H54 (cell line): ENCODE results near the gene S100A14.

Experiments used
- DNase-seq: peaks from one replicate; pipeline ENCODE4 v3.0.0; 2011; ENCODE audit warnings: low spot score, mixed read lengths; ENCODE audit not compliant: insufficient read length
- FAIRE-seq: peaks from 3 replicates; lab custom pipeline; 2011; peaks lifted over from hg19 to GRCh38; lab: Jason Lieb, UNC
- POLR2A ChIP-seq: IDR thresholded peaks from 2 replicates; pipeline ENCODE4 v1.6.1; 2011; ENCODE audit warnings: low read depth, mild to moderate bottlenecking, low read length

The S100A14 gene

GRCh38 chr1:153616144-153616916 is at the start of gene S100A14:
Gene S100A14 (minus strand): TSS chr1:153616325. CDS start chr1:153615858, 467 bp downstream.
- TF ChIP-seq POLR2A = no peak
- no peak for FAIRE-seq
- no peak for DNase-seq

GRCh38 chr1:153663211-153663610 is 47.1 kb upstream of the S100A14 start:
- TF ChIP-seq POLR2A = no peak
- no peak for FAIRE-seq
- no peak for DNase-seq

GRCh38 chr1:153662269-153662668 is 46.1 kb upstream of the S100A14 start:
- FAIRE-seq (no peak), DNase-seq (no peak)
- no peak for TF ChIP-seq POLR2A

GRCh38 chr1:153661111-153661708 is 45.1 kb upstream of the S100A14 start:
- no peak for TF ChIP-seq POLR2A
- DNase-seq (no peak), FAIRE-seq (no peak)

GRCh38 chr1:153659656-153660055 is 43.5 kb upstream of the S100A14 start:
- FAIRE-seq (no peak), DNase-seq (no peak)
- TF ChIP-seq POLR2A = no peak

- FAIRE-seq (no peak), DNase-seq (no peak)
- no peak for TF ChIP-seq POLR2A
Observed at GRCh38 chr1:153659175-153659534, 43.0 kb upstream of the S100A14 start.

- DNase-seq = peak; percentile 87
- TF ChIP-seq POLR2A = peak; percentile 39; the same call in 1 of the 2 replicates
- no peak for FAIRE-seq
Observed at GRCh38 chr1:153658400-153659174, 42.5 kb upstream of the S100A14 start, which contains the start of gene SNAPIN. Gene SNAPIN (plus strand): TSS chr1:153658703. CDS start chr1:153658744, 41 bp downstream.

- FAIRE-seq (no peak), DNase-seq (no peak)
Observed at GRCh38 chr1:153655333-153655732, 39.2 kb upstream of the S100A14 start.

GRCh38 chr1:153652805-153653500 is 36.8 kb upstream of the S100A14 start:
- TF ChIP-seq POLR2A = no peak
- FAIRE-seq (no peak), DNase-seq (no peak)

More at GRCh38 chr1:153655333-153655732, 39.2 kb upstream of the S100A14 start:
- TF ChIP-seq POLR2A = no peak

- FAIRE-seq = no peak
- no peak for TF ChIP-seq POLR2A
- DNase-seq = no peak
Observed at GRCh38 chr1:153651771-153652170, 35.6 kb upstream of the S100A14 start.

- DNase-seq = no peak
- no peak for FAIRE-seq
- no peak for TF ChIP-seq POLR2A
Observed at GRCh38 chr1:153649863-153650235, 33.7 kb upstream of the S100A14 start.

GRCh38 chr1:153649137-153649862 is 33.2 kb upstream of the S100A14 start:
- DNase-seq = no peak
- FAIRE-seq = no peak
- no peak for TF ChIP-seq POLR2A

- no peak for TF ChIP-seq POLR2A
- DNase-seq (no peak), FAIRE-seq (no peak)
Observed at GRCh38 chr1:153648000-153648643, 32.0 kb upstream of the S100A14 start.
